ENCODE measurements around the gene NOTCH1. TPM values are rescaled to one million over a fixed set of nuclear protein-coding genes. Genes with fewer than 3 reads are reported as not detected.
A peak's percentile ranks its signal among the peaks of the same experiment; 100 is the strongest.

NOTCH1 gene
- total and polyA plus RNA-seq, 2 of the 13 experiments (the other 11 are each of a cell fraction or from before 2014, with no cell fraction given), result 0.09 to 0.35 TPM

DNA sequence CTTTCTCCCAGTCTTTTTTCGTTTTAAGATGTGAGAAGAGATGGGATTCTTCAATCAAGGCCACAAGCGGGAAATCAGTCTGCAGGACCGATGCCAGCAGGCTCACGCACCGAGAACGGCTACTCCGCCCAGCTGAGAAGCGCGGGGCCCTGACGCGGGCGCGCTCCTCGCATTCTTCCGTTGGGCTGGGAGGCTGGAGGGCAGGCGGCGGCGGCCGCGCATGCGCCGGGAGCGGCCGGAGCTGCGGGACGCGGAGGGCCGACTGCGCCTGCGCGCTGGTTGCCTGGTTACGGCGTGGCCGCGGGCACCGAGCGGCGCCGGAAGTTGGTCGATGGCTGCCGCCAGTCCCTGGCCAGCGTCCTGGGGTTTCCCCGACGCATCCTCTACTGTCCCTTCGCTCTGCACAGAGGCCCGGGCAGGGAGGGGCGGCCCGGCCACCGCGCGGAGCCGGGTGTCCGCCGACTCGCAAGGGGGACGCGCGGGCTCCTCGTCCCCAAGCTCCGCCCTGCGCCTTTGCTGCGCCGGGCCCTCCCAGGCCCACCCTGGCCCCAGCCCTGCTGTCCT is 62.2 kb downstream of the NOTCH1 start (continued):
- TF ChIP-seq ESRRA (CRISPR knock-in tag; IDR thresholded peaks at IDR 0.05; ENCODE audit: low read depth) (no peak), HDAC2 (CRISPR knock-in tag; IDR thresholded peaks at IDR 0.05) (0 out of 2 replicates have a peak, but pooled peaks have one; percentile 33), TOPORS (CRISPR knock-in tag; IDR thresholded peaks at IDR 0.05) (no peak), ZNF431 (CRISPR knock-in tag; IDR thresholded peaks at IDR 0.05; ENCODE audit: borderline replicate concordance, low read depth) (no peak; the same call in 1 of the 2 replicates), HCFC1 (IDR thresholded peaks at IDR 0.05; ENCODE audit: low read depth, low read length) (no peak), ZNF484 (CRISPR knock-in tag; IDR thresholded peaks at IDR 0.05; ENCODE audit: borderline replicate concordance, low read depth) (no peak), ZNF777 (CRISPR knock-in tag; IDR thresholded peaks at IDR 0.05) (peak; percentile 57; the same call in 1 of the 2 replicates), ZBTB20 (CRISPR knock-in tag; IDR thresholded peaks at IDR 0.05; ENCODE audit: borderline replicate concordance, low read depth) (0 out of 2 replicates have a peak, but pooled peaks have one; percentile 38), SMARCE1 (IDR thresholded peaks at IDR 0.05; ENCODE audit: borderline replicate concordance) (no peak), ZNF256 (CRISPR knock-in tag; conservative IDR thresholded peaks at IDR 0.05) (no peak), ELF3 (CRISPR knock-in tag; IDR thresholded peaks at IDR 0.05) (peak; percentile 39; the same call in 1 of the 2 replicates), EHMT2 (IDR thresholded peaks at IDR 0.05; ENCODE audit: borderline replicate concordance, low read depth, low read length) (no peak), MYC (CRISPR knock-in tag; IDR thresholded peaks at IDR 0.05; ENCODE audit: borderline replicate concordance) (peak; percentile 30; the same call in 1 of the 2 replicates), ZNF660 (CRISPR knock-in tag; IDR thresholded peaks at IDR 0.05; ENCODE audit: borderline replicate concordance, low read depth) (no peak), MXI1 (IDR thresholded peaks at IDR 0.05; ENCODE audit: borderline replicate concordance, low read depth, low read length) (peak; percentile 87; the same call in 2 of the 3 replicates), IKZF1 (IDR thresholded peaks at IDR 0.05) (no peak), SP4 (CRISPR knock-in tag; IDR thresholded peaks at IDR 0.05) (no peak), ZBTB7A (CRISPR knock-in tag; IDR thresholded peaks at IDR 0.05) (no peak), ZEB1 (IDR thresholded peaks at IDR 0.05; ENCODE audit: insufficient replicate concordance, low read depth) (no peak)
- TF ChIP-seq, protein P1, sequence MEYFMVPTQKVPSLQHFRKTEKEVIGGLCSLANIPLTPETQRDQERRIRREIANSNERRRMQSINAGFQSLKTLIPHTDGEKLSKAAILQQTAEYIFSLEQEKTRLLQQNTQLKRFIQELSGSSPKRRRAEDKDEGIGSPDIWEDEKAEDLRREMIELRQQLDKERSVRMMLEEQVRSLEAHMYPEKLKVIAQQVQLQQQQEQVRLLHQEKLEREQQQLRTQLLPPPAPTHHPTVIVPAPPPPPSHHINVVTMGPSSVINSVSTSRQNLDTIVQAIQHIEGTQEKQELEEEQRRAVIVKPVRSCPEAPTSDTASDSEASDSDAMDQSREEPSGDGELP (IDR thresholded peaks at IDR 0.05; ENCODE audit: borderline replicate concordance, low read depth), result peak; percentile 59; the same call in 1 of the 2 replicates
- TF ChIP-seq, protein P2, sequence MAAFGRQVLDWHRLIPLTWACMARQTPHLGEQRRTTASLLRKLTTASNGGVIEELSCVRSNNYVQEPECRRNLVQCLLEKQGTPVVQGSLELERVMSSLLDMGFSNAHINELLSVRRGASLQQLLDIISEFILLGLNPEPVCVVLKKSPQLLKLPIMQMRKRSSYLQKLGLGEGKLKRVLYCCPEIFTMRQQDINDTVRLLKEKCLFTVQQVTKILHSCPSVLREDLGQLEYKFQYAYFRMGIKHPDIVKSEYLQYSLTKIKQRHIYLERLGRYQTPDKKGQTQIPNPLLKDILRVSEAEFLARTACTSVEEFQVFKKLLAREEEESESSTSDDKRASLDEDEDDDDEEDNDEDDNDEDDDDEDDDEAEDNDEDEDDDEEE (CRISPR knock-in tag; IDR thresholded peaks at IDR 0.05), result no peak
- TF ChIP-seq, protein P3, sequence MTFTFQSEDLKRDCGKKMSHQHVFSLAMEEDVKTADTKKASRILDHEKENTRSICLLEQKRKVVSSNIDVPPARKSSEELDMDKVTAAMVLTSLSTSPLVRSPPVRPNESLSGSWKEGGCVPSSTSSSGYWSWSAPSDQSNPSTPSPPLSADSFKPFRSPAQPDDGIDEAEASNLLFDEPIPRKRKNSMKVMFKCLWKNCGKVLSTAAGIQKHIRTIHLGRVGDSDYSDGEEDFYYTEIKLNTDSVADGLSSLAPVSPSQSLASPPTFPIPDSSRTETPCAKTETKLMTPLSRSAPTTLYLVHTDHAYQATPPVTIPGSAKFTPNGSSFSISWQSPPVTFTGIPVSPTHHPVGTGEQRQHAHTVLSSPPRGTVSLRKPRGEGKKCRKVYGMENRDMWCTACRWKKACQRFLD (CRISPR knock-in tag; IDR thresholded peaks at IDR 0.05; ENCODE audit: borderline replicate concordance), result no peak
- TF ChIP-seq, protein P4, sequence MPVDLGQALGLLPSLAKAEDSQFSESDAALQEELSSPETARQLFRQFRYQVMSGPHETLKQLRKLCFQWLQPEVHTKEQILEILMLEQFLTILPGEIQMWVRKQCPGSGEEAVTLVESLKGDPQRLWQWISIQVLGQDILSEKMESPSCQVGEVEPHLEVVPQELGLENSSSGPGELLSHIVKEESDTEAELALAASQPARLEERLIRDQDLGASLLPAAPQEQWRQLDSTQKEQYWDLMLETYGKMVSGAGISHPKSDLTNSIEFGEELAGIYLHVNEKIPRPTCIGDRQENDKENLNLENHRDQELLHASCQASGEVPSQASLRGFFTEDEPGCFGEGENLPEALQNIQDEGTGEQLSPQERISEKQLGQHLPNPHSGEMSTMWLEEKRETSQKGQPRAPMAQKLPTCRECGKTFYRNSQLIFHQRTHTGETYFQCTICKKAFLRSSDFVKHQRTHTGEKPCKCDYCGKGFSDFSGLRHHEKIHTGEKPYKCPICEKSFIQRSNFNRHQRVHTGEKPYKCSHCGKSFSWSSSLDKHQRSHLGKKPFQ (CRISPR knock-in tag; IDR thresholded peaks at IDR 0.05; ENCODE audit: insufficient replicate concordance), result no peak
- TF ChIP-seq, protein P5, sequence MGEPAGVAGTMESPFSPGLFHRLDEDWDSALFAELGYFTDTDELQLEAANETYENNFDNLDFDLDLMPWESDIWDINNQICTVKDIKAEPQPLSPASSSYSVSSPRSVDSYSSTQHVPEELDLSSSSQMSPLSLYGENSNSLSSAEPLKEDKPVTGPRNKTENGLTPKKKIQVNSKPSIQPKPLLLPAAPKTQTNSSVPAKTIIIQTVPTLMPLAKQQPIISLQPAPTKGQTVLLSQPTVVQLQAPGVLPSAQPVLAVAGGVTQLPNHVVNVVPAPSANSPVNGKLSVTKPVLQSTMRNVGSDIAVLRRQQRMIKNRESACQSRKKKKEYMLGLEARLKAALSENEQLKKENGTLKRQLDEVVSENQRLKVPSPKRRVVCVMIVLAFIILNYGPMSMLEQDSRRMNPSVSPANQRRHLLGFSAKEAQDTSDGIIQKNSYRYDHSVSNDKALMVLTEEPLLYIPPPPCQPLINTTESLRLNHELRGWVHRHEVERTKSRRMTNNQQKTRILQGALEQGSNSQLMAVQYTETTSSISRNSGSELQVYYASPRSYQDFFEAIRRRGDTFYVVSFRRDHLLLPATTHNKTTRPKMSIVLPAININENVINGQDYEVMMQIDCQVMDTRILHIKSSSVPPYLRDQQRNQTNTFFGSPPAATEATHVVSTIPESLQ (CRISPR knock-in tag; conservative IDR thresholded peaks at IDR 0.05), result no peak
